Astrocyte of the spinal cord (primary cell): ENCODE measurements around the gene LRRC31.

Experiments used
- DNase-seq: peaks from one replicate; pipeline ENCODE4 v3.0.0; 2011; ENCODE audit warnings: low read depth, low spot score
- H3K4me3 ChIP-seq: 2 replicates; pipeline ENCODE4 v1.5.1; 2011; ENCODE audit warnings: low read depth, mild to moderate bottlenecking, low read length, moderate library complexity
- in situ Hi-C: cut with HindIII; loops from 2 replicates; pipeline ENCODE4 v1.10.0; 2017; ENCODE audit warnings: low sequenced_read_pairs
- TF ChIP-seq, protein P1 (sequence below): IDR thresholded peaks from 2 replicates; pipeline ENCODE4 v1.5.1; 2012; ENCODE audit warnings: low read depth, mild to moderate bottlenecking, low read length, inconsistent platforms

LRRC31 gene

DNA sequence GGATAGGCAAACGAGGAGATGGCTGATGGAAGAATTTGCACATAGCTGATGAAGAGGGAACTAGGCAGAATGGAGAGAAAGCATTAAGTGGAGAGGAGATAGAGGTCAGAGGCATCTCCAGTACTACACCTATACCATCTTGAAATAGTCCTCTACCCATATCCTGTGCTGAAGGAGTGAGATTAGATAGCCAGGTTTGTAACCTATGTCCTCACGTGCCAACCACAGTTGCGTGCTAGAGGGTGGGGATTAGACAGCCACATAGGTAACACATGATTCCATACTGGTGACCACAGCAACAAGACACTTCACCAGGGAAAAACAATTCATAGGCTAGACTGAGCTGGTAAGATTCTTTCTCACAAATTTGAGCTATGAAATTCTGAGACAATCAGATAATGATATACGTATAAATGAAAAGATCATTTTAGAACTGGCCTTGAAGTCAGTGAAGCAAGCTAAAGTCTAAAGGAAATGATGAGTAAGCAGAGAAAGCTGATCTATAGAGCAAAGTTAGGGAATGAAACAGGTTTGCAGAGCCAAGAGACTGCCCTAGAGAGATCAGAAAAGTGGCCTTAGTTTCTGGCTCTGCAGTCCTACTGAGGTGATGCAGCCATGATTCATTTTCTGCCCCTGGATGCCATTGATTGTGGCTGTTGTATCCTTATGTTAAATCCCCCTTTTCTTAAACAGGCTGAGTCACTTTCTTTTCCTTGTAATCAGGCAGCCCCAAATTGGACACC lies 78.9 kb downstream of the LRRC31 start:
- in situ Hi-C loops, result no loop called here
- H3K4me3 ChIP-seq, result no peak overlapping the region
- TF ChIP-seq, protein P1, sequence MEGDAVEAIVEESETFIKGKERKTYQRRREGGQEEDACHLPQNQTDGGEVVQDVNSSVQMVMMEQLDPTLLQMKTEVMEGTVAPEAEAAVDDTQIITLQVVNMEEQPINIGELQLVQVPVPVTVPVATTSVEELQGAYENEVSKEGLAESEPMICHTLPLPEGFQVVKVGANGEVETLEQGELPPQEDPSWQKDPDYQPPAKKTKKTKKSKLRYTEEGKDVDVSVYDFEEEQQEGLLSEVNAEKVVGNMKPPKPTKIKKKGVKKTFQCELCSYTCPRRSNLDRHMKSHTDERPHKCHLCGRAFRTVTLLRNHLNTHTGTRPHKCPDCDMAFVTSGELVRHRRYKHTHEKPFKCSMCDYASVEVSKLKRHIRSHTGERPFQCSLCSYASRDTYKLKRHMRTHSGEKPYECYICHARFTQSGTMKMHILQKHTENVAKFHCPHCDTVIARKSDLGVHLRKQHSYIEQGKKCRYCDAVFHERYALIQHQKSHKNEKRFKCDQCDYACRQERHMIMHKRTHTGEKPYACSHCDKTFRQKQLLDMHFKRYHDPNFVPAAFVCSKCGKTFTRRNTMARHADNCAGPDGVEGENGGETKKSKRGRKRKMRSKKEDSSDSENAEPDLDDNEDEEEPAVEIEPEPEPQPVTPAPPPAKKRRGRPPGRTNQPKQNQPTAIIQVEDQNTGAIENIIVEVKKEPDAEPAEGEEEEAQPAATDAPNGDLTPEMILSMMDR, result no peak
- peak; percentile 18 for DNase-seq

DNA sequence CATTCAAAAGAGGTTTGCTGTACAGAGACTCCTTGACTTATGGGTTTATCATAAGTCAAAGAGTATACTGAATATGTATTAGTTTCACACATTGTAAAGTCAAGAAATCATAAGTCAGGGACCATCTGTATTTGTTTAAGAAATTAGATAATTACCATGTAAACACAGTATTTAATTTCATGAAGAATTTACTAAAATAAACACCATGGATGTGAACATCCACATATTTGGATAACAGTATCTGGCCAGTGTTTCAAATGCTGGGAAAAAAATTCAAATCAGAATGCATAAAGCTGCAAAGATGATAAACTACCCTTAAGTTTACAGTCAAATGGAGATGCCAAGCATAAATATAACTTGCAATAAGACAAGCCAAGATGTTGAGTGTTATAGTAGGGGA lies 79.5 kb downstream of the LRRC31 start:
- TF ChIP-seq, protein P1, result no peak
- no peak for DNase-seq
- no peak overlapping the region for H3K4me3 ChIP-seq
- in situ Hi-C loops, result no loop called here
